WTC11 (cell line): ENCODE results near the gene KLHDC3. TPM values are rescaled to one million over a fixed set of nuclear protein-coding genes. Genes with fewer than 3 reads are reported as not detected.

Source experiments
- ATAC-seq: fragments of 200-7000 bp; cut with Tn5 transposase; 2 replicates; pipeline ENCODE4 v1.10.0; 2021; ENCODE audit warnings: mild to moderate bottlenecking, moderate library complexity
- CTCF ChIA-PET: fragments of 300-600 bp; sonication (Branson Sonifier 250); formaldehyde crosslinking; loops from one replicate; lab custom pipeline; 2021; ENCODE audit warnings: antibody characterized with exemption; lab: Charles Lee
- POLR2A ChIA-PET: fragments of 350-600 bp; sonication (Branson Sonifier 250); formaldehyde crosslinking; loops from one replicate; lab custom pipeline; 2021; ENCODE audit warnings: antibody characterized with exemption; lab: Charles Lee
- DNase-seq: peaks from one replicate; pipeline ENCODE4 v3.0.0; 2021; ENCODE audit warnings: low spot score
- H3K27ac Mint-ChIP-seq: 2 replicates; pipeline ENCODE4 v1.8.0; 2021; ENCODE audit warnings: mixed read lengths
- H3K27me3 Mint-ChIP-seq: 2 replicates; pipeline ENCODE4 v1.8.0; 2021; ENCODE audit warnings: low read depth, mild to moderate bottlenecking, moderate library complexity, mixed read lengths
- H3K36me3 Mint-ChIP-seq: 2 replicates; pipeline ENCODE4 v1.8.0; 2021; ENCODE audit warnings: mixed read lengths
- H3K4me1 Mint-ChIP-seq: 2 replicates; pipeline ENCODE4 v1.8.0; 2022; ENCODE audit warnings: mixed read lengths
- H3K4me3 Mint-ChIP-seq: 2 replicates; pipeline ENCODE4 v1.8.0; 2021; ENCODE audit warnings: mild to moderate bottlenecking, moderate library complexity, mixed read lengths
- H3K9me3 Mint-ChIP-seq: 2 replicates; pipeline ENCODE4 v1.8.0; 2021; ENCODE audit warnings: mixed read lengths
- AFF4 ChIP-seq: sonication (generic); formaldehyde crosslinking; IDR thresholded peaks from 2 replicates; pipeline ENCODE4 v1.8.1; 2023; ENCODE audit warnings: mild to moderate bottlenecking, missing genetic modification reagents, borderline replicate concordance
- E2F4 ChIP-seq: sonication (generic); formaldehyde crosslinking; IDR thresholded peaks from 2 replicates; pipeline ENCODE4 v1.8.1; 2022; ENCODE audit warnings: low read depth, mild to moderate bottlenecking, moderate library complexity, missing genetic modification reagents, borderline replicate concordance
- FOXK1 ChIP-seq: sonication (generic); formaldehyde crosslinking; IDR thresholded peaks from 2 replicates; pipeline ENCODE4 v1.8.0; 2022; ENCODE audit warnings: mild to moderate bottlenecking, moderate library complexity, missing genetic modification reagents
- FOXP1 ChIP-seq: sonication (generic); formaldehyde crosslinking; IDR thresholded peaks from 2 replicates; pipeline ENCODE4 v1.8.0; 2022; ENCODE audit warnings: missing genetic modification reagents, mild to moderate bottlenecking, moderate library complexity, borderline replicate concordance
- FOXP4 ChIP-seq: sonication (generic); formaldehyde crosslinking; IDR thresholded peaks from 2 replicates; pipeline ENCODE4 v1.8.0; 2022; ENCODE audit warnings: mild to moderate bottlenecking, missing genetic modification reagents
- GRHL2 ChIP-seq: fragments of 250-450 bp; sonication (Bioruptor Pico); IDR thresholded peaks from 2 replicates; pipeline ENCODE4 v1.8.0; 2022; ENCODE audit warnings: mild to moderate bottlenecking, moderate library complexity; ENCODE audit not compliant: insufficient replicate concordance, severe bottlenecking
- IRF1 ChIP-seq: sonication (generic); formaldehyde crosslinking; IDR thresholded peaks from 2 replicates; pipeline ENCODE4 v1.8.0; 2023; ENCODE audit warnings: missing genetic modification reagents
- NFATC4 ChIP-seq: fragments of 250-450 bp; sonication (Bioruptor Pico); IDR thresholded peaks from 2 replicates; pipeline ENCODE4 v1.9.0; 2021; ENCODE audit warnings: mild to moderate bottlenecking
- NFE2L1 ChIP-seq: sonication (generic); formaldehyde crosslinking; IDR thresholded peaks from 2 replicates; pipeline ENCODE4 v1.8.1; 2023; ENCODE audit warnings: missing genetic modification reagents
- NFYB ChIP-seq: sonication (generic); formaldehyde crosslinking; conservative IDR thresholded peaks from 2 replicates; pipeline ENCODE4 v1.8.0; 2022; ENCODE audit warnings: low read depth, missing genetic modification reagents
- NR1H2 ChIP-seq: sonication (generic); formaldehyde crosslinking; IDR thresholded peaks from 2 replicates; pipeline ENCODE4 v1.9.0; 2021; ENCODE audit warnings: mild to moderate bottlenecking, moderate library complexity, missing genetic modification reagents
- SMAD4 ChIP-seq: sonication (generic); formaldehyde crosslinking; IDR thresholded peaks from 2 replicates; pipeline ENCODE4 v1.8.0; 2022; ENCODE audit warnings: mild to moderate bottlenecking, missing genetic modification reagents
- TCF7 ChIP-seq: sonication (generic); formaldehyde crosslinking; IDR thresholded peaks from 2 replicates; pipeline ENCODE4 v1.8.0; 2022; ENCODE audit warnings: mild to moderate bottlenecking, low read depth, missing genetic modification reagents, moderate library complexity
- TP53 ChIP-seq: sonication (generic); formaldehyde crosslinking; IDR thresholded peaks from 2 replicates; pipeline ENCODE4 v1.8.1; 2023; ENCODE audit warnings: mild to moderate bottlenecking, missing genetic modification reagents
- ZNF232 ChIP-seq: sonication (generic); formaldehyde crosslinking; IDR thresholded peaks from 2 replicates; pipeline ENCODE4 v1.8.0; 2022; ENCODE audit warnings: mild to moderate bottlenecking, missing genetic modification reagents
- ZNF263 ChIP-seq: sonication (generic); formaldehyde crosslinking; IDR thresholded peaks from 2 replicates; pipeline ENCODE4 v1.8.1; 2022; ENCODE audit warnings: low read depth, mild to moderate bottlenecking, moderate library complexity, missing genetic modification reagents
- ZNF281 ChIP-seq: sonication (generic); formaldehyde crosslinking; IDR thresholded peaks from 2 replicates; pipeline ENCODE4 v1.8.0; 2023; ENCODE audit warnings: mild to moderate bottlenecking, missing genetic modification reagents
- ZNF423 ChIP-seq: fragments of 250-450 bp; sonication (Bioruptor Pico); IDR thresholded peaks from 2 replicates; pipeline ENCODE4 v2.1.2; 2022; ENCODE audit warnings: mild to moderate bottlenecking, moderate library complexity
- total RNA-seq: library from RNA; stranded (reverse); gene quantifications from 3 replicates; pipeline ENCODE4 v1.2.3, GENCODE V29; 2021

The KLHDC3 gene
- total RNA-seq, 1 experiment from 2014 or later: 172 TPM

GRCh38 chr6:43047998-43048397 lies 33.9 kb downstream of the KLHDC3 start:
- peaks cover 14% of the 10 kb centered on the region for H3K4me1 Mint-ChIP-seq
- CTCF ChIA-PET: interaction anchor here (1.9 kb wide), 1 partner anchor 95 kb away, joined by 7 read pairs; no protein-coding TSS in a partner anchor
- DNase-seq: no peak
- H3K27ac Mint-ChIP-seq: no peak overlapping the region
- peaks cover 47% of the 10 kb centered on the region for H3K36me3 Mint-ChIP-seq
- H3K9me3 Mint-ChIP-seq: no peaks in the 10 kb centered on the region
- no peaks in the 10 kb centered on the region for H3K27me3 Mint-ChIP-seq
- H3K4me3 Mint-ChIP-seq: no peak overlapping the region
- POLR2A ChIA-PET: no interaction called here
- no peak for TF ChIP-seq NFATC4 (CRISPR knock-in tag)
- TF ChIP-seq, all 79 proteins: peak for 0
- ATAC-seq: no peak

GRCh38 chr6:43050981-43051380 lies 36.9 kb downstream of the KLHDC3 start:
- POLR2A ChIA-PET: no interaction called here
- Mint-ChIP-seq H3K4me1 (peaks cover 22% of the 10 kb centered on the region), H3K4me3 (no peak overlapping the region), H3K27ac (no peak overlapping the region), H3K9me3 (no peaks in the 10 kb centered on the region), H3K36me3 (peaks cover 39% of the 10 kb centered on the region), H3K27me3 (no peaks in the 10 kb centered on the region)
- no peak for DNase-seq
- ATAC-seq: no peak
- CTCF ChIA-PET: interaction anchor here (0.9 kb wide), 1 partner anchor 93 kb away, joined by 3 read pairs; no protein-coding TSS in a partner anchor
- TF ChIP-seq ZNF263 (CRISPR knock-in tag) (no peak), SMAD4 (CRISPR knock-in tag) (no peak), E2F4 (CRISPR knock-in tag) (no peak), FOXP1 (CRISPR knock-in tag) (no peak), ZNF423 (CRISPR knock-in tag) (no peak), FOXP4 (no peak), AFF4 (CRISPR knock-in tag) (no peak), NFE2L1 (no peak), TP53 (CRISPR knock-in tag) (no peak), FOXK1 (no peak), ZNF281 (CRISPR knock-in tag) (no peak), IRF1 (CRISPR knock-in tag) (no peak), ZNF232 (CRISPR knock-in tag) (no peak), NFYB (no peak), TCF7 (CRISPR knock-in tag) (no peak), GRHL2 (CRISPR knock-in tag) (no peak), NR1H2 (no peak)
